ENCODE data around the gene GTF2A2.

DNA sequence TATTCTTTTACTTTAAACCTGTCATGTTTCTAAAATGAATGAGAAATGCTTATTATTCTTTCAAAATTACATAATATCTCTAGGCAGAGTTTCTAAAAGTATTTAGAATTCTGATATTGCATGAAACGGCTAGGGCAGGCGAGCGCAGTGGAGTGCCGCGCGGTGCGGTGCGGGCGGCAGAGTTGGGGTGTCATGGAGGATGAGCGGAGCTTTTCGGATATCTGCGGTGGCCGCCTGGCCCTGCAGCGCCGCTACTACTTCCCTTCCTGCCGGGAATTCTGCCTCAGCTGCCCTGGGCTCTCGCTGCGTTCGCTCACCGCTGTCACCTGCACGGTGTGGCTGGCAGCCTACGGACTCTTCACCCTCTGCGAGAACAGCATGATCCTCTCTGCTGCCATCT is 19.2 kb upstream of the GTF2A2 start:
- no peak for TF ChIP-seq EZH2 (IDR thresholded peaks at IDR 0.05; ENCODE audit: borderline replicate concordance, control insufficient read depth, low read depth, low read length)
- TF ChIP-seq BACH1 (IDR thresholded peaks at IDR 0.05; ENCODE audit: borderline replicate concordance): no peak
- TF ChIP-seq NR2F1 (conservative IDR thresholded peaks at IDR 0.05): no peak
- TF ChIP-seq, protein P1, sequence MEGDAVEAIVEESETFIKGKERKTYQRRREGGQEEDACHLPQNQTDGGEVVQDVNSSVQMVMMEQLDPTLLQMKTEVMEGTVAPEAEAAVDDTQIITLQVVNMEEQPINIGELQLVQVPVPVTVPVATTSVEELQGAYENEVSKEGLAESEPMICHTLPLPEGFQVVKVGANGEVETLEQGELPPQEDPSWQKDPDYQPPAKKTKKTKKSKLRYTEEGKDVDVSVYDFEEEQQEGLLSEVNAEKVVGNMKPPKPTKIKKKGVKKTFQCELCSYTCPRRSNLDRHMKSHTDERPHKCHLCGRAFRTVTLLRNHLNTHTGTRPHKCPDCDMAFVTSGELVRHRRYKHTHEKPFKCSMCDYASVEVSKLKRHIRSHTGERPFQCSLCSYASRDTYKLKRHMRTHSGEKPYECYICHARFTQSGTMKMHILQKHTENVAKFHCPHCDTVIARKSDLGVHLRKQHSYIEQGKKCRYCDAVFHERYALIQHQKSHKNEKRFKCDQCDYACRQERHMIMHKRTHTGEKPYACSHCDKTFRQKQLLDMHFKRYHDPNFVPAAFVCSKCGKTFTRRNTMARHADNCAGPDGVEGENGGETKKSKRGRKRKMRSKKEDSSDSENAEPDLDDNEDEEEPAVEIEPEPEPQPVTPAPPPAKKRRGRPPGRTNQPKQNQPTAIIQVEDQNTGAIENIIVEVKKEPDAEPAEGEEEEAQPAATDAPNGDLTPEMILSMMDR (IDR thresholded peaks at IDR 0.05 in 2 of 3, conservative IDR thresholded peaks at IDR 0.05 in 1 of 3; ENCODE audit: control insufficient read depth in 2 of 3, extremely low read depth in 1 of 3, insufficient read depth in 1 of 3, low read depth in 3 of 3, low read length in 3 of 3): no peak
